Astrocyte of the spinal cord (primary cell): ENCODE results near the gene SRSF11.
"Not testable (repeated sequence)": the region's sequence is repeated elsewhere in the genome, so short reads cannot be mapped to it uniquely, and the experiment has no call there.

Source experiments
- DNase-seq: peaks from one replicate; pipeline ENCODE4 v3.0.0; 2011; ENCODE audit warnings: low read depth, low spot score
- H3K4me3 ChIP-seq: 2 replicates; pipeline ENCODE4 v1.5.1; 2011; ENCODE audit warnings: low read depth, mild to moderate bottlenecking, low read length, moderate library complexity
- CTCF ChIP-seq: IDR thresholded peaks from 2 replicates; pipeline ENCODE4 v1.5.1; 2012; ENCODE audit warnings: low read depth, mild to moderate bottlenecking, low read length, inconsistent platforms
- in situ Hi-C: cut with HindIII; loops from 2 replicates; pipeline ENCODE4 v1.10.0; 2017; ENCODE audit warnings: low sequenced_read_pairs

Gene SRSF11

GRCh38 chr1:70221238-70222121 is at the start of gene SRSF11:
TSS of gene SRSF11 (plus strand) at chr1:70221380. CDS start at chr1:70221637, 257 bp downstream.
- DNase-seq: peak; percentile 95
- in situ Hi-C loops: no loop called here
- H3K4me3 ChIP-seq: peak within 1 kb of the TSS; percentile 76
- TF ChIP-seq CTCF: no peak

- DNase-seq: no peak
- in situ Hi-C loops: no loop called here
Measured at GRCh38 chr1:70171512-70171911, 49.7 kb upstream of the SRSF11 start.

GRCh38 chr1:70185181-70185580 is 36.0 kb upstream of the SRSF11 start:
- DNase-seq, in situ Hi-C loops, H3K4me3 ChIP-seq: not testable (repeated sequence)

More at GRCh38 chr1:70171512-70171911, 49.7 kb upstream of the SRSF11 start:
- H3K4me3 ChIP-seq: no peak overlapping the region
- no peak for TF ChIP-seq CTCF

- no peak for TF ChIP-seq CTCF
- in situ Hi-C loops: no loop called here
- DNase-seq: no peak
Measured at GRCh38 chr1:70188522-70188921, 32.7 kb upstream of the SRSF11 start.

GRCh38 chr1:70190180-70190579 is 31.0 kb upstream of the SRSF11 start:
- DNase-seq: no peak
- no peak overlapping the region for H3K4me3 ChIP-seq
- in situ Hi-C loops: no loop called here
- no peak for TF ChIP-seq CTCF

More at GRCh38 chr1:70188522-70188921, 32.7 kb upstream of the SRSF11 start:
- H3K4me3 ChIP-seq: no peak overlapping the region

GRCh38 chr1:70192446-70192845 is 28.7 kb upstream of the SRSF11 start:
- in situ Hi-C loops, H3K4me3 ChIP-seq, DNase-seq: not testable (repeated sequence)

GRCh38 chr1:70194601-70195000 is 26.6 kb upstream of the SRSF11 start:
- no peak for TF ChIP-seq CTCF
- DNase-seq: no peak
- H3K4me3 ChIP-seq: no peak overlapping the region
- in situ Hi-C loops: no loop called here

GRCh38 chr1:70195342-70195741 is 25.8 kb upstream of the SRSF11 start:
- in situ Hi-C loops: no loop called here
- no peak for DNase-seq
- H3K4me3 ChIP-seq: no peak overlapping the region
- TF ChIP-seq CTCF: no peak
